KG1 (cell line): Measurements from ENCODE around the gene ZNF436.
"Not testable (repeated sequence)": the region's sequence is repeated elsewhere in the genome, so short reads cannot be mapped to it uniquely, and the experiment has no call there.

Source experiments
- DNase-seq: peaks from one replicate; lab custom pipeline; 2025; lab: John Stamatoyannopoulos, UW

The ZNF436 gene

GRCh38 chr1:23310280-23310679, 59.4 kb downstream of the ZNF436 start:
- DNase-seq: not testable (repeated sequence)
